Left lung (tissue), 14 donors: ENCODE results near the gene FAM25C. TPM values are rescaled to one million over a fixed set of nuclear protein-coding genes. Genes with fewer than 3 reads are reported as not detected.
"Not testable (repeated sequence)": the region's sequence is repeated elsewhere in the genome, so short reads cannot be mapped to it uniquely, and the experiment has no call there.

ENCODE experiments used
- ATAC-seq: fragments of 200-7000 bp; cut with Tn5 transposase; one replicate; pipeline ENCODE4 v1.9.1; 2020; ENCODE audit warnings: moderate library complexity
- DNase-seq, 4 donors: peaks; one replicate each; pipeline ENCODE4 v3.0.0-alpha.2; 2013 to 2020
- H3K27ac ChIP-seq, 2 donors: fragments of 200-600 bp; sonication (generic) in 1 of 2; one replicate each; pipeline versions ENCODE4 v1.5.0 to v1.8.0; 2020 to 2021
- H3K27me3 ChIP-seq, 2 donors: fragments of 200-600 bp; sonication (generic) in 1 of 2; one replicate each; pipeline versions ENCODE4 v1.5.0 to v1.8.0; 2020 to 2021
- H3K36me3 ChIP-seq, 2 donors: fragments of 200-600 bp; sonication (generic) in 1 of 2; one replicate each; pipeline versions ENCODE4 v1.5.0 to v1.8.0; 2020 to 2021
- H3K4me1 ChIP-seq, 2 donors: fragments of 200-600 bp; one replicate each; pipeline ENCODE4 v1.8.0; 2021
- H3K4me3 ChIP-seq, 2 donors: fragments of 200-600 bp; sonication (generic) in 1 of 2; one replicate each; pipeline versions ENCODE4 v1.5.0 to v1.8.0; 2020 to 2021; ENCODE audit warnings: mild to moderate bottlenecking in 1 of 2
- H3K9me3 ChIP-seq, 2 donors: fragments of 200-600 bp; sonication (generic) in 1 of 2; one replicate each; pipeline versions ENCODE4 v1.5.0 to v1.8.0; 2020 to 2021
- intact Hi-C, 2 donors: fragments of 100-400 bp; cut with DNase I; formaldehyde crosslinking; loops; one replicate each; pipeline versions ENCODE4 v1.11.2 to v1.14.2; 2022
- long read RNA-seq, 12 donors: library from polyadenylated mRNA in 2 of 12; unstranded in 2 of 12; transcript quantifications; one replicate each; pipeline ENCODE4 v2.0.0 and lab custom pipeline, GENCODE V29; 2019 to 2026
- polyA plus RNA-seq, 6 donors: library from polyadenylated mRNA; unstranded; fragments of 120-200 nt; gene quantifications; one replicate each; pipeline ENCODE4 v1.2.1, GENCODE V29; 2013; ENCODE audit not compliant: insufficient read length in 6 of 6
- total RNA-seq, 2 donors: library from RNA; stranded (reverse); fragmentation: NEBNext Ultra II Directional; extraction: Animal tissue kit (Norgen Biotek cat#: 25700); gene quantifications; one replicate each; pipeline ENCODE4 v1.2.1, GENCODE V29; 2021
- donor health status: DM: no; HTN: yes; CAD: no.
- donor health status: DM: no; HTN: no; CAD: no.

FAM25C gene
- total RNA-seq (not detected), polyA plus RNA-seq (not detected)
- long read RNA-seq, donor 1, result 0 reads
- long read RNA-seq, donor 2, result 0 reads
- long read RNA-seq, donor 3, result 0 reads
- long read RNA-seq, donor 4, result 0 reads
- long read RNA-seq, donor 5, result 0 reads
- long read RNA-seq, donor 6, result 0 reads
- long read RNA-seq, donor 7, result 0 reads
- long read RNA-seq, donor 8, result 0 reads
- long read RNA-seq, donor 9, result 0 reads
- long read RNA-seq, donor 10, result 0 reads
- long read RNA-seq, donor 11, result 0 reads
- long read RNA-seq, donor 12, result 0 reads

DNA sequence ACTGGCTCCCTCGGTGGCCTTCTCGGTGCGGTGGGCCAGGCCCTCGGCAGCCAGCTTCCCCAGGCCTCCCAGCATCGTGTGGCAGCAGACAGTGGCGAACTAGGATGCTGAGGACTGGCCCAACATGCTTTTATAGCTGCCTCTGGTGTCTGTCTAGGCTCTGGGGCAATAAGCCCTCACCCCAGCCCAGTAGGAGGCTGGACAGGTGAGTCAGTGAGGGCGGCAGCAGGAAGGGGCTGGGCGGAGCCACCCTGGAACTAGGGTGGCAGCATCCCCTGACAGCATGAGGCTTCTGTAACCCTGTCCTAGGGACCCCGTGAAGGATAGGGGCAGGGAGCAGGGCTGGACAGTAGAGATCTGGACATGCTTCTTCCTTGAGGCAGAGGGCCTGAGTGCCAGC lies at the start of gene FAM25C:
Gene FAM25C (minus strand): TSS at position 101 of the 400 bp plus-strand sequence. CDS start 26 bp downstream, at position 75.
- H3K27ac ChIP-seq, H3K9me3 ChIP-seq, ATAC-seq, intact Hi-C loops, H3K36me3 ChIP-seq, DNase-seq, H3K4me1 ChIP-seq, H3K27me3 ChIP-seq, H3K4me3 ChIP-seq: not testable (repeated sequence)

DNA sequence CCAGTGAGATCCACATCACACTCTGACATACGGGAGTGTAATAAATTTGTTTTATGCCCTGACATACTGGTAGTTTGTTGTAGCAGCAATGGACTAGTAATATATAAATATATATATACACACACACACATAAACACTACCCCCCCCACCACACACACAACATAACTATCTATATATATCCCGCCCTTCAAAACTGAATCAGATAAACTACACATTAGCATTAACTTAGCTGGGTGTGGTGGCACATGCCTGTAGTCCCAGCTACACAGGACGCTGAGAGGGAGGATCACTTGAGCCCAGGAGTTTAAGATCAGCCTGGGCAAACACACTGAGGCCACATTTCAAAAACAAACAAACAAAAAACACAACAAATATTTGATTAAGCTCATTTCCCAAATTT lies 45.0 kb upstream of the FAM25C start:
- ATAC-seq, intact Hi-C loops, H3K4me3 ChIP-seq, H3K9me3 ChIP-seq, H3K27me3 ChIP-seq, H3K4me1 ChIP-seq, H3K36me3 ChIP-seq, DNase-seq, H3K27ac ChIP-seq: not testable (repeated sequence)

DNA sequence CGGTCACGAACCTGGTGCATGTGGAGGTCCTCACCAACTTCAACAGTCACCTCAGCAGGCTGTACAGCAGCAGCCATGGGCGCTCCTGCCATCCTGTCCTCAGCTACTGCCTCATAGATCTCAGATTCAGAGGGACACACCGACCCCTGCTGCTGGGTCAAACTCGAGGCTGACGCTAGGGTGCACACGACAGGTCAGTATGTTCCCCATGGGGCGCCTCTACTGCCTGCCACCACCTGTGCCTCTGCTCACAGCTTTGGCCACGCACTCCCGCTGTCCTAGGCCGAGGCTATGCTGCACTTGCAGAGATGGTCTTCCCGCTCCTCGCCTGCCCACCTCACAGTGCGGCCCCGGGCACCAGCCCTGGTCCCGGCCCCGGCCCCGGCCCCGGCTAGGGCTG lies 31.8 kb upstream of the FAM25C start:
- H3K4me1 ChIP-seq, ATAC-seq, H3K9me3 ChIP-seq, H3K36me3 ChIP-seq, H3K27ac ChIP-seq, intact Hi-C loops, H3K4me3 ChIP-seq, H3K27me3 ChIP-seq: not testable (repeated sequence)
- DNase-seq, result peak in 1 of 4 donors; percentile 51

DNA sequence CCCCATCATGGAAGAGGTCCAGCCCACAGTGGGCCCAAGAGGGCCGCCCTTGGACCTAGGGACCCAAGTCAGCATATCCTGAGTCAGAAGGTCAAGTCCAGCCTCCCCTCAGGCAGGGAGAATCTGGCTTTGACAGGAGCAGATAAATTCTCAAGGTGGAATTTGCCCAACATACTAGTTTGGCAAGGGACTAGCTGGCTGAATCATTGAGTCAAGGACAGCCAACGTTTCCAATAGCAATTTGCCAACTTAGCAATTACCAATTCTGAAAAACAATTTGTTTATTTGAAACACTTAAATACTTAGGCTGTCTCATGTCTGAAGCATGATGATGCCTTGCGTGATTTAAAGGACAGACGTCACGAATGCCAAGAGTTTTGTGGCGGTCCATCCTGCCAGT lies 2.7 kb upstream of the FAM25C start:
- ATAC-seq, H3K4me3 ChIP-seq, H3K9me3 ChIP-seq, H3K36me3 ChIP-seq, DNase-seq, H3K27ac ChIP-seq, H3K4me1 ChIP-seq, H3K27me3 ChIP-seq, intact Hi-C loops: not testable (repeated sequence)

DNA sequence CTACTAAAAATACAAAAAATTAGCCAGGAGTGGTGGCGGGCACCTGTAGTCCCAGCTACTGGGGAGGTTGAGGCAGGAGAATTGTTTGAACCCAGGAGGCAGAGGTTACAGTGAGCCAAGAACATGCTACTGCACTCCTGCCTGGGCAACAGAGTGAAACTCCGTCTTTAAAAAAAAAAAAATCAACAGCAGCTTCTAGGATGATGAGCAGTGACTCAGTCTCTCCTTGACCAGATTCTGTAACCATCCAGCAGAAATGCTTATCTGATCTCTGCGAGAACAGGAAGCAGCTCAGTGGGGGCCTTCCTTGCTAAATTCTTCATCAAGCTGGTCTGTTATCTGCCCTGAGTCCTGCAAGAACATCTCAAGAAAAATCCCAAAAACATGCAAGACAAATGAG lies 5.5 kb downstream of the FAM25C start:
- ATAC-seq, H3K9me3 ChIP-seq, H3K27me3 ChIP-seq, intact Hi-C loops, H3K36me3 ChIP-seq, H3K4me3 ChIP-seq, H3K4me1 ChIP-seq, H3K27ac ChIP-seq, DNase-seq: not testable (repeated sequence)

DNA sequence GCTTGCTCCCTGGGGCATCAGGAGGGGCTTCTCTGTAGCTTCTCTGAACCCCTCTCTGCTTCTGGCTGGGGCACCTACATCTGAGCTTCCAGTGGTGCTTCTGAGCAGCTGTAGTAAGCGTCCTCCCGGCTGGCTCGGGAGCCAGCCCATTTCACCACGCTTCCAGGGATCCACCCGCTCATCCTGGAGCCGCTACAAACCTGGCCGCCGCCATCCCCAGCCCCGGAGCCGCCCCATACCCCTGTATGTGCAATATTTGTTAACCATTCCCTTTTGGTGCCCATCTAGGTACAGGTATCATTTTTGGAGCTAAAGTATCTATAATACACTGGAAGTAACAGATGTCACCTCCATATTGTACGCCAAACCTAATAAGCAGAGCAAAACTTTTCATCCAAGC lies 7.0 kb downstream of the FAM25C start:
- intact Hi-C loops, H3K4me3 ChIP-seq, H3K4me1 ChIP-seq, H3K27me3 ChIP-seq, H3K27ac ChIP-seq, H3K9me3 ChIP-seq, ATAC-seq, H3K36me3 ChIP-seq: not testable (repeated sequence)
- DNase-seq, result peak in 1 of 4 donors; percentile 72

DNA sequence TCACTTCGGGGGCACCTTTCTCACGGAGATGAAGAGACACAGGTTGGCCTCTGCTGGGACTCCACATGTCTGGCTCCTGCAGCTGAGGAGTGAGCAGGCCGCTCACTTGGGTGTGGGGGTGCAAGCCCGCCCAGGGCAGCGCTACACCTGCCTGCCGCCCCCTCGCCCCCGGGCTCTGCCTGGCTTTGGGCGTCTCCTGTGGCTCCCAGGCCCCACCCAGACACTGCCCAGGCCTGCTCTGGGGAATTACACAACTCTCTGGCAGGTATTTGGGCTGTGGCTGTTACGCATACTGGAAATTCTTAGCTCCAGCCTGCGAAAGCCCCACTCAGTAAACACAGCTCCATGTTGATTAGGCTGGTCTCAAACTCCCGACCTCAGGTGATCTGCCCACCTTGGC lies 7.9 kb downstream of the FAM25C start:
- H3K36me3 ChIP-seq, H3K4me3 ChIP-seq, H3K9me3 ChIP-seq, DNase-seq, H3K27me3 ChIP-seq, H3K27ac ChIP-seq, H3K4me1 ChIP-seq, intact Hi-C loops: not testable (repeated sequence)
- ATAC-seq, result peak; percentile 73

DNA sequence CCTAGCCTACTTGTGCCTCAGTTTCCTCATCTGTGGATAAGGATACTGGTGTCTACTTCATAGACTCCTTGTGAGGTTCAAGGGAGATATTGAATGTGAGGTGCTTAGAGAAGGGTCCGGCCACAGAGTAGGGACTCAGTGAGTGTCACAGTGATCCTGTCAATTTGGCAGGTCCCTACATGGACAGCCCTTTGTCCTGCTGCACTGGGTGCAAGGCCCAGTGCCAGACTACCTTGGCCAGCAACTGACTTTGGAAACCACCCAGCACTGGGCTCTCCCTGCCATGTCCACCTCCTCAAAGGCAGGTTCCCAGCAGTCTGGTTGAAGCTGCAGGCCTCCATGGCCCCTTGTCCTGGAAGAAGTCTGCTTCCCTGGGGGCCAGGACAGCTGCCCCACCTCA lies 9.5 kb downstream of the FAM25C start:
- ATAC-seq, H3K9me3 ChIP-seq, H3K27ac ChIP-seq, H3K27me3 ChIP-seq, H3K4me1 ChIP-seq, intact Hi-C loops, DNase-seq, H3K36me3 ChIP-seq, H3K4me3 ChIP-seq: not testable (repeated sequence)

DNA sequence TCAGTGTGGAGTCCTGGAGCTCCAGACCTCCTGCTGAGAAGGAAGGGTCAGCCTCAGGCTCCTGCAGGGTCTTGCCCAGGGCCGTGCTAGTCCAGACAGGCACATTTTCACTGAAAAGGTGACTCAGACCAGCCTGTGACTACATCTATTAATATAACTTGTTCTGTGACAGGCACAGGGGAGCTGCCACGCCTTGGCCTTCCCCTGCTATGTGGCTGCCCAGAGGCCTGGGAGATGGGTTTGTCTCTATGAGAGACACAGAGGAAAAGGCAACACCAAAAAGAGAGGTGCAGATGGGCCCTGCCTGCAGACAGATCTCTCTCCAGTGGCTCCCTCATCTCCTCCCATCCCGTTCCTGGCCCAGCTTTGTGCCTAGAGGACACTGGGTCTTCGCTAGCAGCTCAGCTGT lies 10.0 kb downstream of the FAM25C start:
- H3K27ac ChIP-seq, H3K9me3 ChIP-seq, DNase-seq, H3K4me3 ChIP-seq, H3K36me3 ChIP-seq, intact Hi-C loops, H3K4me1 ChIP-seq, H3K27me3 ChIP-seq: not testable (repeated sequence)
- ATAC-seq, result peak; percentile 12

DNA sequence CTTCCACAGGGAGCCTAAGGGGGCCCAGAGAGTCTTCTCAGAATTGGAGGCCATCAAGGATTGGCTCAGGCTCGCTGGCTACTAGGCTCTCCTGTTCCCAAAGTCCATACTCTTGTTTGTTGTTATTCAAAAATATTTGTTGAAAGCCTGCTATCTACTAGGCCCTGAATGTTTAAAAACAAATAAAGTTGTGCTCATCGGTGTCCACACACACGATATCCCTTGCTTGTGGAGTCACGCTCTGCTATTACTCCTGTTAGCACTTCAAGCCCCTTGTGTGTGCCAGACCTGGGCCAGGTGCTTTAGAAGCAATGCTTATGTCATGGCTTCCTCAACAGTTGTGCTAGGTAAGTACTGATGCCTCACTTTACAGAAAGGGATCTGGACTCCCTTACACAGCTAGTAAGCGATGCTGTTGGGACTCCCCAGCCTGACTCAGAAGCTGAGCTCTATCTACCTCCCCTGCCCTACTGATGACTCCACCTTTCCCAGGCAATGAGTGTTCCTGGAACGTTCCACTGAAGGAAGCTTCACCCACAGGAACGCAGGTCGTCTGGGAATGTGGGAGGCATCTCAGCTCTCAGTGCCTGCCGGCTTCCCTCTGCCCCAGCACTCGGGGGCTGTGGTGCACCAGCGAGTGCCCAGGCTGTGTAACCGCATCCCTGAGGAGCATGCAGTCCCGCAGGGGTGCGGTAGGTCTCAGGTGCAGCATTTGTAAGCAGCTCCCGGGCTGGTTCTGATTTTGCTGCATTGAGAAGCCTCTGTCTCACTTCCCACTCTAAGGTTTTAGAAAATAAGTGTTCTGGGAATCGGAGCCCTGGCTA lies 10.7 kb downstream of the FAM25C start:
- H3K36me3 ChIP-seq, H3K27me3 ChIP-seq, H3K27ac ChIP-seq, intact Hi-C loops, H3K4me1 ChIP-seq, DNase-seq, H3K4me3 ChIP-seq, H3K9me3 ChIP-seq: not testable (repeated sequence)
- ATAC-seq, result peak; percentile 42

DNA sequence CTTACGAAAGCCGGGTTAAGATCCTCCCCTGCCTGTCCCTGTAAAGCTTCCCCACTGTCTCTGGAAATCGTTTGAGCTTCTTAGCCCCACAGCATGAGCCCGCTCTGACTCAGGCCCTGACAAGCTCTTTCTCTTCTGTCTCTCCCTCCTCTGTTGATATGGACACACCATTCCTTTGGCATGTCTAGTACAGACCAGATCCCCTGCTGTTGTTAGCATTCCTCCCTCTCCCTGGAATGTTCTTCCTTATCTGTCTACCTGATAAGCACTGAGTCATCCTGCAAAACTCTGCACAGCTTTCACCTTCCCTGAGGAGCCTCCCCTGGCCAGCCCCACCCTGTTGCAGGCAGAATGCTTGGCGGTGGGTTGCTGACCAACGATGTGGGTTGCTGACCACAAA lies 11.6 kb downstream of the FAM25C start:
- H3K27ac ChIP-seq, H3K4me3 ChIP-seq, H3K36me3 ChIP-seq, H3K27me3 ChIP-seq, intact Hi-C loops, H3K4me1 ChIP-seq, DNase-seq, H3K9me3 ChIP-seq: not testable (repeated sequence)
- ATAC-seq, result peak; percentile 40

DNA sequence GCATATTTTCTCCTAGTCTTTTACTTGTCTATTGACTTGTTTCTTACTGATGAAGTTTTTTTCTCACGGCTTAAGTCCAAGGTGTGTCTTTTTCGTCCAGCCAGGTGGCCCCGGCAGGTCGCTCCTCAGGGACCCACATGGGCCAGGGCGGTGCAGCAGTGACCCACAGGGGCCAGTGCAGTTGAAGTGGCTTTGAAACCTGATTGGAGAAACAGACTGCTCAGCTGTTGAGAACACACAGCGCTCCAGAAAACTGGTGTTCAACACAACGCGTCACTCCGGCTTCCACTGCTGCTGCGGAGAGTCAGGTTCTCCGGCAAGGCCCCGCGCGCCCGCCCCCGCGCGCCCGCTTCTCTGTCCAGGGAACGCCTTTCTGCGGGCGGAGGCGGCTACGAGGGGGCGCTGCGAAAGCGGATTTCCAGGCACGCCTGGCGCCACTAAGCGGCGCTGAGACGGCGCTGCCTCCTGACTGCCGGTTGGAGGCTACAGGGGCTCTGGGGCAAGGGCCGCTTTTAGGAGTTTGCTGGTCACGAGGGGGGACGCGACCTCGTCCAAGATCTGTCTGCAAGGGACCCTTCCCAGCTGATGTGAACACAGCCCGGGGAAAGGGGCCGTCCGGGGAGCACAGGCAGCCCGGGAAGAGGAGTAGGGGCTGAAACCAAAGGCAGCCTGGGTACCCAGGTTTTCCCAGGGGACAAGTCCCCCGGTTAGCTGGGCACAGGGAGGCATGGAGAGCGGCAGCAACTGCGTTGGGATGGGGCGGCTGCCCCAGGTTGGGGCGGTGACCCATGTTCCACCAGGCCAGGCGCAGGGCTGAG lies 13.0 kb downstream of the FAM25C start:
- H3K27me3 ChIP-seq, H3K4me1 ChIP-seq, H3K9me3 ChIP-seq, intact Hi-C loops, H3K4me3 ChIP-seq, DNase-seq, H3K27ac ChIP-seq, H3K36me3 ChIP-seq: not testable (repeated sequence)
- peak; percentile 87 for ATAC-seq

DNA sequence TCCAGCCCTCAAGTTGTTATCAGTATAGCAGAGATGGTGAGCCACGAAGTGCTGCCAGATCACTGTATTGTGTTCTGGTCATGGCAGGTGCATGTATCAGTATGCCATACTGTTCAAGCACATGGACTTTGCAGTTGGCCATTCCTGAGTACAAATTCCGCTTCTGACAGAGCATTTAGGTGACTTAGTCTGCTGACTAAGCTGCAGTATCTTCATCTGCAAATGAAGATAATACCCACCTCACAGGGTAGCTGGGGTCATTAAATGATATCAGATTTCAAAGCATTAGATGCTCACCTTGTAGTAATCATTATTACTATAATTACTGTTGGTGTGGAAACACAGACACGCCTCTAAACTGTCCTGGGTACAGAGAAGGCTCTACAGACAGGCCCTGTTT lies 24.2 kb downstream of the FAM25C start:
- H3K27me3 ChIP-seq, H3K27ac ChIP-seq, H3K4me1 ChIP-seq, DNase-seq, intact Hi-C loops, H3K36me3 ChIP-seq, ATAC-seq, H3K9me3 ChIP-seq, H3K4me3 ChIP-seq: not testable (repeated sequence)
